MCF 10A (cell line): Measurements from ENCODE around the gene DACH1. TPM values are rescaled to one million over a fixed set of nuclear protein-coding genes. Genes with fewer than 3 reads are reported as not detected.

Experiments
- BruUV-seq: library from RNA; stranded (reverse); fragments of 400-500 nt; replicated peaks from 2 replicates; lab custom pipeline; 2021; lab: Mats Ljungman, UMichigan
- CTCF ChIA-PET: fragments of 300-600 bp; sonication (Branson Sonifier 250); formaldehyde crosslinking; extraction: SDS; loops from one replicate; lab custom pipeline; 2021; ENCODE audit warnings: antibody characterized with exemption, inconsistent platforms; lab: Yijun Ruan, JAX
- POLR2A ChIA-PET: fragments of 300-600, 350-650 bp; sonication (Branson Sonifier 250); formaldehyde crosslinking; extraction: SDS; loops from one replicate; lab custom pipeline; 2020; ENCODE audit warnings: antibody characterized with exemption, inconsistent platforms; lab: Yijun Ruan, JAX
- DNase-seq: peaks from one replicate; pipeline ENCODE4 v3.0.0-alpha.2; 2018; ENCODE audit not compliant: unreplicated experiment
- H3K27ac Mint-ChIP-seq: one replicate; pipeline ENCODE4 v1.8.0; 2022; ENCODE audit warnings: mild to moderate bottlenecking, low read depth, mixed read lengths; ENCODE audit not compliant: unreplicated experiment
- H3K27me3 Mint-ChIP-seq: one replicate; pipeline ENCODE4 v1.8.0; 2022; ENCODE audit warnings: mixed read lengths; ENCODE audit not compliant: insufficient read depth, unreplicated experiment
- H3K36me3 Mint-ChIP-seq: one replicate; pipeline ENCODE4 v1.8.0; 2022; ENCODE audit warnings: mild to moderate bottlenecking, moderate library complexity, mixed read lengths; ENCODE audit not compliant: insufficient read depth, unreplicated experiment
- H3K4me1 Mint-ChIP-seq: one replicate; pipeline ENCODE4 v1.8.0; 2022; ENCODE audit warnings: mixed read lengths; ENCODE audit not compliant: insufficient read depth, unreplicated experiment
- H3K4me3 Mint-ChIP-seq: one replicate; pipeline ENCODE4 v1.8.0; 2022; ENCODE audit warnings: mild to moderate bottlenecking, moderate library complexity, mixed read lengths; ENCODE audit not compliant: unreplicated experiment
- H3K9me3 Mint-ChIP-seq: one replicate; pipeline ENCODE4 v1.8.0; 2022; ENCODE audit warnings: mixed read lengths; ENCODE audit not compliant: unreplicated experiment
- CTCF ChIP-seq: fragments of 200-600 bp; IDR thresholded peaks from one replicate; pipeline ENCODE4 v1.8.0; 2022; ENCODE audit warnings: antibody characterized with exemption, mild to moderate bottlenecking; ENCODE audit not compliant: unreplicated experiment
- intact Hi-C: fragments of 100-400 bp; cut with micrococcal nuclease; formaldehyde crosslinking; loops from 2 replicates; pipeline ENCODE4 v1.14.1; 2022
- total RNA-seq: library from RNA; stranded (reverse); gene quantifications from 2 replicates; pipeline ENCODE4 v1.2.3, GENCODE V29; 2022

DACH1 gene
- total RNA-seq, 1 experiment from 2014 or later: not detected

DNA sequence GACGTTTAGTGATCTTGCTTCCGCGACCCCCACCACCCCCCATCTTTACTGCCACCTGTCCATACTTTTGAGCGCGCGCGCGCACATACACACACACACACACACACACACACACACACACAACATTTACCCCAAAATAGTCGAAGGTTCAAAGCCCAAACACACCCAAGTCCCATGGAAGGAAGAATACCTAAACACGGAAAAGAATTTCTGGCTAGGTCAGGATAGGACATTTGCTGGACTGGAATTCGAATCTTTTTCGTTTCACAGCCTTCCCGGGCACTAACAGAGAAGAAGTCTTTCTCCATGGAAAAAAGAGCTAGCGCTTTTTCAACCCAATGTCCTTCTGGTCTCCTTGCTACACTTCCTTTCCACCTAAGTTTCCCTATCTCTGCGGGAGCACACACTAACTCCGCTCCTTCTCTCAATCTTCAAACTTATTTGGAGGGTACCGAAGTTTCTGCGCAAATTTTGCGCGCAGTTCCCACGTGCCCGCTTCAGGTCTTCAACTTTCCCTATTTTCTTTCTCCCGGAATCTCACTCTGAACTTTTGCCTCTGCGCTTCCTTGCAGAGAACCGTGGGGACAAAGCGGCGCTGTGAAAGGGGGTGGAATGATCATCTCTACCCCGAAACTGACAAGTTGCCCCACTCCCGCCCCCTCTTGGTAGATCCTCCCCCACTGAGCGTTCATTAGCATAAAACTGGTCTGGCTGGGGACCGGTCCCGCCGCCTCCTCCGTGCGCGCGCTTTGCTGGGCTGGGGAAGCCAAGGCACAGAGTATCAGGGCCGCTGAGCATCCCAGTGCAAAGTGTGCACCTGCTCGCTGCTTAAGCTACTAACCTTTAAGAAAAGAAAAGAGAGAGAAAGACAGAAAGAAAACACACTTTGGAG lies 2.7 kb downstream of the DACH1 start:
- intact Hi-C loops: no loop called here
- DNase-seq: no peak
- POLR2A ChIA-PET: no interaction called here
- no TSS peak for BruUV-seq
- Mint-ChIP-seq H3K27me3 (peaks cover 88% of the 10 kb centered on the region), H3K4me1 (peaks cover 10% of the 10 kb centered on the region), H3K27ac (no peak overlapping the region), H3K36me3 (no peaks in the 10 kb centered on the region), H3K9me3 (no peaks in the 10 kb centered on the region), H3K4me3 (no peak overlapping the region)
- TF ChIP-seq CTCF: no peak
- CTCF ChIA-PET: no interaction called here

DNA sequence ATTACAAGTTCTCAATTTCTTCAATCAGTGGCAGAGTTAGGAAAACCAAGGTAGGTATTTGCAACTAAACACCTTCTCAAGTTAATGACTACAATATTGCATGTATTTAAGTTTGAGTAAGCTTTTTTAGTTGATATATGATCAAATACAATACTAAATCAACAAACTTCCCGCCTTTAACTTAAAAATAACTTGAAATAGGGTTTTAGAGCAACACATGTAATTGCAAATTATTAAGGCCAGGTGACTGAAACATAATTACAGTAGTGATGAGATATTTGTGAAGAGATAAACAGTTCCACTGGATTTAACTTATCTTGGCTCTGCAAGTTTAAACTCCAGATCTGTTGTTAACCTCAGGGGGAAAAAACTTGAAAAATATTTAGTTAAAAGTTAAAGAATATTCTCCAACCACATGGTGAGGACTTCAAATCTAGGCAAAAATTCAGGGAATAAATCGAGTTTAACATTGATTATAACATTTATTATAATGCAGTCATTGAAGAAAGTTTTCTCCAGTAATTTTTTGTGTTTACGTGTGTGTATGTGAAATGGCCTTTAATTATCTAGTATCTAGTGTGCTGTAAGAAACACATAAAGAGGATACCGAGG lies 3.6 kb downstream of the DACH1 start:
- CTCF ChIA-PET: no interaction called here
- intact Hi-C loops: no loop called here
- POLR2A ChIA-PET: no interaction called here
- no TSS peak for BruUV-seq
- Mint-ChIP-seq H3K4me3 (no peak overlapping the region), H3K27ac (no peak overlapping the region), H3K9me3 (no peaks in the 10 kb centered on the region), H3K36me3 (no peaks in the 10 kb centered on the region), H3K27me3 (peaks cover 88% of the 10 kb centered on the region), H3K4me1 (peaks cover 10% of the 10 kb centered on the region)
- DNase-seq: no peak
- no peak for TF ChIP-seq CTCF

DNA sequence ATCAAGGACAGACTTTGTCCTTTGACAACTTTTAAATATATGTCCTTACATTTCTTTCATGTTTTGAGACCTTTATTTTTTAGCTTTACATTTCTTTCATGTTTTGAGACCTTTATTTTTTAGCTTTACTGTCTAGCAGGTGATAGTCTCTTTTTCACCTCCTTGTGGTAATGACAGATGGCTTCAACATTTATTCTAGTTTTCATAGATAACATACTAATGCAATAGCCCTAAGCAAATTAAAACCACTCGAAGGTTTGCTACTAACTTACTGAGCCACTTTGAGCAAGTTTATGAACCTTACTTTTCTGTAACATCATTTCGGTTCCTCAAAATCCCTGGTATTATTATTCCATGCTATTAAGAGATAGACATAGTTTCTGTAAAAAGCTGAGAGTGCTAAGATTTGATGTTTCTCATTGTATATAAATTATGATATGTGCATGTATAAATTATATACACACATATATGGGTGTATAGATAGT lies 4.5 kb downstream of the DACH1 start:
- H3K9me3 Mint-ChIP-seq: no peaks in the 10 kb centered on the region
- no peak for DNase-seq
- no peaks in the 10 kb centered on the region for H3K36me3 Mint-ChIP-seq
- BruUV-seq: no TSS peak
- H3K27ac Mint-ChIP-seq: no peak overlapping the region
- intact Hi-C loops: no loop called here
- ChIA-PET CTCF (no interaction called here), POLR2A (no interaction called here)
- peaks cover 10% of the 10 kb centered on the region for H3K4me1 Mint-ChIP-seq
- H3K4me3 Mint-ChIP-seq: no peak overlapping the region
- no peak for TF ChIP-seq CTCF
- H3K27me3 Mint-ChIP-seq: peaks cover 83% of the 10 kb centered on the region

DNA sequence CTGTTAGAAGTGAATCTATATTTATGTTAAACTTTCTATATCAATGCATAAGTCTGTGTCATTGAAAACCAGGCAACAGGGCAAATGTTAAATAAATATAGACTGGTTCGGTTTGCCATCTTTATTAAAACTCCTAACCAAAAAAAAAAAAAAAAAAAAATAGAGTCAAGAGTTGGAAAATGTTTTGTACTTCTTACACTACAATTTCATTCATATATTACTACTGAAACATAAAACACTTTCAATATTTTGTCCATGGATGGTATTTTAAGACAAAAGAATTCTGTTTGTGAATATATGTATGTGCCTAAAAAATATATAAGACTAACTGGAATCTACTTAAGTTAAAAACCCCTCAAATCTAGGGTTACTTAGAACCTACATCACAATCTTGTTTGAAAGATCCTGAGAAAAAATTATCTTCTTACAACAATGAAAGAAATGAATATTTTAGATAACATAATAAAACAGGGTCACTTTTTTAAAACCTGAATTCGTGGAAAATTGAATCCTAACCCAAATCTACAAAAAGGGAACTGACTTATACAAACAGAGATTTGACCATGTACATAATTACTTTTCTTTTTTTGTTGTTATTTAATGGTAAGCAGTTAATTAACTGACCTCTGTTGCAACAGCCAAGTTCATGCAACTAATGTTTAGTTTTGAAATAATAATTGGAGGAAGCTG lies 5.1 kb downstream of the DACH1 start:
- H3K4me3 Mint-ChIP-seq: no peak overlapping the region
- no peaks in the 10 kb centered on the region for H3K9me3 Mint-ChIP-seq
- no peak for TF ChIP-seq CTCF
- DNase-seq: no peak
- POLR2A ChIA-PET: no interaction called here
- CTCF ChIA-PET: no interaction called here
- H3K27me3 Mint-ChIP-seq: peaks cover 81% of the 10 kb centered on the region
- no peak overlapping the region for H3K27ac Mint-ChIP-seq
- peaks cover 4% of the 10 kb centered on the region for H3K4me1 Mint-ChIP-seq
- no TSS peak for BruUV-seq
- intact Hi-C loops: no loop called here
- H3K36me3 Mint-ChIP-seq: no peaks in the 10 kb centered on the region
